Esophagus squamous epithelium (tissue), 5 donors: ENCODE measurements around the gene NR1D2. TPM values are rescaled to one million over a fixed set of nuclear protein-coding genes. Genes with fewer than 3 reads are reported as not detected.

Experiments used
- DNase-seq: peaks from one replicate; lab custom pipeline; 2025; lab: John Stamatoyannopoulos, UW
- H3K27ac ChIP-seq, 4 donors: fragments of 200-600 bp; sonication (generic); one replicate each; pipeline ENCODE4 v1.5.1; 2016 to 2019; ENCODE audit warnings: mild to moderate bottlenecking in 1 of 4
- H3K27me3 ChIP-seq, 4 donors: fragments of 200-600 bp; sonication (generic); 1 replicate in 3 of 4; 2 replicates in 1 of 4; pipeline versions ENCODE4 v1.5.1 to v1.6.0; 2017 to 2021; ENCODE audit warnings: antibody characterized with exemption in 1 of 4
- H3K36me3 ChIP-seq, 3 donors: fragments of 200-600 bp; sonication (generic); one replicate each; pipeline ENCODE4 v1.5.1; 2016 to 2019
- H3K4me1 ChIP-seq, 3 donors: fragments of 200-600 bp; sonication (generic); one replicate each; pipeline ENCODE4 v1.5.1; 2017 to 2019
- H3K4me3 ChIP-seq, 4 donors: fragments of 200-600 bp; sonication (generic); 1 replicate in 3 of 4; 2 replicates in 1 of 4; pipeline ENCODE4 v1.5.1; 2016 to 2019; ENCODE audit warnings: mild to moderate bottlenecking in 2 of 4, moderate library complexity in 1 of 4
- H3K9me3 ChIP-seq, 3 donors: fragments of 200-600 bp; sonication (generic); one replicate each; pipeline ENCODE4 v1.5.1; 2016 to 2019
- POLR2A ChIP-seq, 4 donors: fragments of 450-650 bp; IDR thresholded peaks; one replicate each; pipeline ENCODE4 v1.6.1; 2017; ENCODE audit warnings: antibody characterized with exemption in 4 of 4, mild to moderate bottlenecking in 4 of 4, moderate library complexity in 3 of 4
- WGBS, 2 donors: methylation state at CpG; one replicate each; pipeline ENCODE4 v1.1.5; 2018; 5-methylcytosine and 5-hydroxymethylcytosine counted together
- intact Hi-C: fragments of 100-400 bp; cut with DNase I; formaldehyde crosslinking; loops from one replicate; pipeline ENCODE4 v1.15.0; 2022
- total RNA-seq, 4 donors: library from RNA; depleted of rRNA; stranded (reverse); fragments of >200 nt; gene quantifications; one replicate each; pipeline ENCODE4 v1.1.0, GENCODE V29; 2016
- TF ChIP-seq, protein P1 (sequence below), 6 experiments: fragments of 450-650 bp in 4 of 6; fragments of 200-600 bp in 2 of 6; sonication (generic) in 2 of 6; IDR thresholded peaks; one replicate each; pipeline ENCODE4 v1.5.1; 2016 to 2019; ENCODE audit warnings: antibody characterized with exemption in 6 of 6, mild to moderate bottlenecking in 4 of 6, moderate library complexity in 4 of 6
- donor health status: DM: yes; HTN: yes; CAD: no.

Gene NR1D2
- total RNA-seq, 4 donors from 2014 or later, result 10.8 to 34.0 (median 11.6) TPM

DNA sequence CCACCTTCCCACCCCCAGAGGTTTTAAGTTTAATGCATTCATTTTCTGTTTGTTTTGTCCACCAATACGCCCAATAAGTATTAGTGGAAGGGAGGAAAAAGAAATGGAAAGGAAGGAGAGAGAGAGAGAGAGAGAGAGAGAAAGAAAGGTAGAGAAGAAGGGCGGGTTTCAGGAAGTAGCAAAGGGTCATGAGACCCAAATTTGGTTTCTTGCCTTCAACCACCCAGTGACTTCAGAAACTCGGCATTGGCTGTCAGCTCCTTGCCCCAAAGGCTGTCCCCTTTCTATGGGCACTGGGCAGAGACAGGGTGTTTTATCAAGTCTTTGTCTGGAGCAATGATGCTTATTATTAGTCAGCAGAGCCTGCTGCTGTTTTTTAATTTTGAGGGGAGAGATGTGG, 13.5 kb upstream of the NR1D2 start:
- 72 to 85% methylated on average over 3 of the region's 3 CpGs for WGBS, 2 donors
- Histone ChIP-seq H3K27ac (no peak overlapping the region), H3K9me3 (no peaks in the 10 kb centered on the region), H3K4me1 (peaks cover 0 to 19% (median 4%) of the 10 kb centered on the region in 3 donors), H3K27me3 (no peaks in the 10 kb centered on the region), H3K4me3 (no peak overlapping the region), H3K36me3 (no peaks in the 10 kb centered on the region)
- no peak for DNase-seq
- intact Hi-C loops, result no loop called here
- TF ChIP-seq, protein P1, sequence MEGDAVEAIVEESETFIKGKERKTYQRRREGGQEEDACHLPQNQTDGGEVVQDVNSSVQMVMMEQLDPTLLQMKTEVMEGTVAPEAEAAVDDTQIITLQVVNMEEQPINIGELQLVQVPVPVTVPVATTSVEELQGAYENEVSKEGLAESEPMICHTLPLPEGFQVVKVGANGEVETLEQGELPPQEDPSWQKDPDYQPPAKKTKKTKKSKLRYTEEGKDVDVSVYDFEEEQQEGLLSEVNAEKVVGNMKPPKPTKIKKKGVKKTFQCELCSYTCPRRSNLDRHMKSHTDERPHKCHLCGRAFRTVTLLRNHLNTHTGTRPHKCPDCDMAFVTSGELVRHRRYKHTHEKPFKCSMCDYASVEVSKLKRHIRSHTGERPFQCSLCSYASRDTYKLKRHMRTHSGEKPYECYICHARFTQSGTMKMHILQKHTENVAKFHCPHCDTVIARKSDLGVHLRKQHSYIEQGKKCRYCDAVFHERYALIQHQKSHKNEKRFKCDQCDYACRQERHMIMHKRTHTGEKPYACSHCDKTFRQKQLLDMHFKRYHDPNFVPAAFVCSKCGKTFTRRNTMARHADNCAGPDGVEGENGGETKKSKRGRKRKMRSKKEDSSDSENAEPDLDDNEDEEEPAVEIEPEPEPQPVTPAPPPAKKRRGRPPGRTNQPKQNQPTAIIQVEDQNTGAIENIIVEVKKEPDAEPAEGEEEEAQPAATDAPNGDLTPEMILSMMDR (IDR thresholded peaks at IDR 0.05), result no peak
- no peak for TF ChIP-seq POLR2A (IDR thresholded peaks at IDR 0.05)

DNA sequence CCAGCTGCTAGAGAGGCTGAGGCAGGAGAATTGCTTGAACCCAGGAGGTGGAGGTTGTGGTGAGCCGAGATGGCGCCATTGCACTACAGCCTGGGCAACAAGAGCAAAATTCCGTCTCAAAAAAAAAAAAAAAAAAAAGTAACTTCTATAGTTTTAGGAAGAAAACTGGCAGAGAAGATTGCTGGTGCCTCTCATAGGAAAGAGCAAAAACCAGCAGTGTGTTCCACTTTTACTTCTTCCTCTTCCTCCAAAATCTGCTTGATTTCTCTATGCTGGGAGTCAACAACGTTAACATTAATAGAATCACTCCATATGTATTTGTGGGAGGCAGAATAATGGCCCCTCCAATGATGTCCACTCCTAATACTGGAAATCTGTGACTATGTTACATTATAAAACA, 12.5 kb upstream of the NR1D2 start:
- no peak for DNase-seq
- 71 to 86% methylated on average over 2 to 4 of the region's 4 CpGs for WGBS, 2 donors
- no peak overlapping the region for H3K4me3 ChIP-seq
- no peaks in the 10 kb centered on the region for H3K27me3 ChIP-seq
- intact Hi-C loops, result no loop called here
- H3K9me3 ChIP-seq, result no peaks in the 10 kb centered on the region
- H3K4me1 ChIP-seq, result peaks cover 0 to 14% (median 3%) of the 10 kb centered on the region in 3 donors
- no peaks in the 10 kb centered on the region for H3K36me3 ChIP-seq
- no peak overlapping the region for H3K27ac ChIP-seq
- TF ChIP-seq, protein P1 (IDR thresholded peaks at IDR 0.05), result no peak
- TF ChIP-seq POLR2A (IDR thresholded peaks at IDR 0.05), result no peak

DNA sequence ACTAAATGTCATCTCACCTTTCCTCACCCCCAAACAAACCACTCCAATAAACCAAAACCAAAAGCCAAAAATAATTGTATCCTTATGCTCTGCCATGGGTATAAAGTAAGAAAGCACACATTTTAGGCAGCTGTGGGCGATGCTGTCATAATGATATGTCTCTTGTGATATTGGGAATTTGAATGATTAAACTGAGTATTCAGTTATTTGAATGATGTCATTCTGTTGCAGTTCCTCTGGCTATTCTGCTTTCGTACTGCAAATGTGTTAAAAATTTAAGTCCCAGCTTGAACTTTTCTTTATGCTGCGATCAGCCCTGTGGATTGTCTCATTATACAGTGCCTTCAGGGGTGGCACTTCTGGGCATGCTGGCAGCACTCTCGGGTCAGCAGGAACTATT, 10.8 kb upstream of the NR1D2 start:
- no peak for DNase-seq
- Histone ChIP-seq H3K4me3 (no peak overlapping the region), H3K36me3 (no peaks in the 10 kb centered on the region), H3K4me1 (no peaks in the 10 kb centered on the region), H3K9me3 (peaks cover 0 to 3% (median 0%) of the 10 kb centered on the region in 3 donors), H3K27me3 (no peaks in the 10 kb centered on the region), H3K27ac (no peak overlapping the region)
- intact Hi-C loops, result no loop called here
- no peak for TF ChIP-seq POLR2A (IDR thresholded peaks at IDR 0.05)
- TF ChIP-seq, protein P1 (IDR thresholded peaks at IDR 0.05), result no peak
- 62 to 80% methylated on average over 4 of the region's 4 CpGs for WGBS, 2 donors

DNA sequence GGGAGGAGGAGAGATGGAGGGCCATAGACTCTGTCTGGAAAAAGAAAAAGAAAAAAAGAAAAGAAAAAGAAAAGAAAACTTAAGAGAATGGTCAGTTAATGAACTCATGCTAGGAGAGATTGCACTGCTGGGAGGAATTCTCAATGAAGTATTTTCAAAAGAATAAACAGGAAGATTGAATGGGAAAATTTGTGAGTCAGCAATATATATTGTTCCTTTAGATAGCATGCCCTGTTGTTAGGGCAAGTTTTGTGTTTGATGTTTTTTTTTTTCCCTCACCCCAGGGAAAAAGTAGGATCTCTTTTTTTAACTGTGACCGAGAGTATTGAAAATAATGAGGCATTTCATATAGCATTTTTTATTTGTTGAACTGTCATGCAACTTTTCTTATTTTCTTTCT, 7.8 kb upstream of the NR1D2 start:
- H3K4me1 ChIP-seq, result no peaks in the 10 kb centered on the region
- TF ChIP-seq, protein P1 (IDR thresholded peaks at IDR 0.05), result no peak
- no peak for TF ChIP-seq POLR2A (IDR thresholded peaks at IDR 0.05)
- WGBS, 2 donors, result 15 to 24% methylated on average over 1 of the region's 1 CpG
- DNase-seq, result no peak
- intact Hi-C loops, result no loop called here
- no peaks in the 10 kb centered on the region for H3K36me3 ChIP-seq
- peaks cover 0 to 3% (median 0%) of the 10 kb centered on the region in 3 donors for H3K9me3 ChIP-seq
- no peaks in the 10 kb centered on the region for H3K27me3 ChIP-seq
- H3K27ac ChIP-seq, result no peak overlapping the region
- H3K4me3 ChIP-seq, result no peak overlapping the region

DNA sequence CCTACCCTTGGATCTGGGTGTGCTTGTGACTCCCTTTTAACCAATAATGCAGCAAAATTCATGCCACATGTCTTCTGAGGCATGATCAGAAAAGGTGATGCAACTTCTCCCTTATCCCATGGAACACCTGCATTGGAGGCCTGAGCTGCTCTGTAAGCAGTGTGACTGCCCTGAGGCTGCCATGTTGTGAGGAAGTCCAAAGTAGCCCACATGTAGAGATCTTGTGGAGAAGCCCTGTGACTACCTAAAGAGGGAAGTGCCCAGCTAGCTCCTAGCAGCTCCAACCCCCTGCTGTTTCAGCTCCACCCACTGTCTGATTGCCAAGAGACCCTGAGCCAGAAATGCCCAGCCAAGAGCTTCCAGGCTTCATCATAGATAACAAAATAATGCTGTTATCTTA, 6.4 kb upstream of the NR1D2 start:
- H3K4me3 ChIP-seq, result no peak overlapping the region
- no peaks in the 10 kb centered on the region for H3K4me1 ChIP-seq
- DNase-seq, result no peak
- H3K27ac ChIP-seq, result no peak overlapping the region
- H3K9me3 ChIP-seq, result peaks cover 0 to 3% (median 0%) of the 10 kb centered on the region in 3 donors
- no peaks in the 10 kb centered on the region for H3K36me3 ChIP-seq
- TF ChIP-seq POLR2A (IDR thresholded peaks at IDR 0.05), result no peak
- TF ChIP-seq, protein P1 (IDR thresholded peaks at IDR 0.05), result no peak
- H3K27me3 ChIP-seq, result no peaks in the 10 kb centered on the region
- intact Hi-C loops, result no loop called here
